Measurements from ENCODE around the gene TCF3. TPM values are rescaled to one million over a fixed set of nuclear protein-coding genes. Genes with fewer than 3 reads are reported as not detected.
A peak's percentile ranks its signal among the peaks of the same experiment; 100 is the strongest.

Gene TCF3
- total RNA-seq, 2 donors from 2014 or later = 18.5 to 28.7 TPM

DNA sequence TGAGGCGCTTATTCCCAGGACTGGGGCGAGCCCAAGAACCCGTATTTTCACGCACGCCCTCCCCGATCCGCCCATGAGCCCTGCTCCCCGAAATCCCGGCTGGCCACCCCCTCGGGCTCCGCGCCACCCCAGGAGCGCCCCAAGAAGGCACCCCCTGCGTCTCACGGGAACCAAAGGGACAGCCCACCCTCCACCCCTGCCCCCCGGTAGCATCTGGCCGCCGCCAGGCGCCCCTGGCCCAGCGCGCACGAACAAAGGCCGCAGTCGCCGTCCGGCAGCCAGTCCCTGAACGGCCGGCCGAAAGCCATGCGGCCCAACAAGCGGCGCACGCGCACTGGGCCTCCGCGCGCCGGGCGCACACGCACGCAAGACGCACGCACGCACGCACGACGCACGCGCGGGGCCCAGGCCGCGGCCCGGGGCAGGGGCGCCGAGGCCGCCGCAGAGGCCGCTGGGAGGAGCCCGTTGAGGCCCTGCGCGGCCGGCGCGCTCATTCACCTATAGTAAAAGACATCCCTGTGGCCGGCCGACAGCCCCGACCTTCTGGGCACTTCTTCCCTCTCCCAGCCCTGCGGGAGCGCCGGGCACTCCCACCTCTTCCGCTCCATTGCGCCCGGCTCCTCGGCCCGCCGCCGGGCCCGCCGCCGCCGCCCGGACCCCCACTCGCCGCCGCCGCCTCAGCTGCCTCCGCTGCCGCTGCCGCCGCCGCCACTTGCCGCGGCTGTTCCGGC is 60.2 kb downstream of the TCF3 start:
- H3K9me3 ChIP-seq = no peaks in the 10 kb centered on the region
- peaks cover 11% of the 10 kb centered on the region for H3K36me3 ChIP-seq
- peaks cover 0 to 34% of the 10 kb centered on the region in 2 donors for H3K4me1 ChIP-seq
- peak overlapping the region; percentile 86 to 96 for H3K27ac ChIP-seq
- TF ChIP-seq, protein P1, sequence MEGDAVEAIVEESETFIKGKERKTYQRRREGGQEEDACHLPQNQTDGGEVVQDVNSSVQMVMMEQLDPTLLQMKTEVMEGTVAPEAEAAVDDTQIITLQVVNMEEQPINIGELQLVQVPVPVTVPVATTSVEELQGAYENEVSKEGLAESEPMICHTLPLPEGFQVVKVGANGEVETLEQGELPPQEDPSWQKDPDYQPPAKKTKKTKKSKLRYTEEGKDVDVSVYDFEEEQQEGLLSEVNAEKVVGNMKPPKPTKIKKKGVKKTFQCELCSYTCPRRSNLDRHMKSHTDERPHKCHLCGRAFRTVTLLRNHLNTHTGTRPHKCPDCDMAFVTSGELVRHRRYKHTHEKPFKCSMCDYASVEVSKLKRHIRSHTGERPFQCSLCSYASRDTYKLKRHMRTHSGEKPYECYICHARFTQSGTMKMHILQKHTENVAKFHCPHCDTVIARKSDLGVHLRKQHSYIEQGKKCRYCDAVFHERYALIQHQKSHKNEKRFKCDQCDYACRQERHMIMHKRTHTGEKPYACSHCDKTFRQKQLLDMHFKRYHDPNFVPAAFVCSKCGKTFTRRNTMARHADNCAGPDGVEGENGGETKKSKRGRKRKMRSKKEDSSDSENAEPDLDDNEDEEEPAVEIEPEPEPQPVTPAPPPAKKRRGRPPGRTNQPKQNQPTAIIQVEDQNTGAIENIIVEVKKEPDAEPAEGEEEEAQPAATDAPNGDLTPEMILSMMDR (IDR thresholded peaks at IDR 0.05) = no peak
- DNase-seq (ENCODE audit: low spot score) = peak; percentile 82
- H3K4me3 ChIP-seq = peak overlapping the region; percentile 79 to 87
- H3K27me3 ChIP-seq = no peaks in the 10 kb centered on the region

DNA sequence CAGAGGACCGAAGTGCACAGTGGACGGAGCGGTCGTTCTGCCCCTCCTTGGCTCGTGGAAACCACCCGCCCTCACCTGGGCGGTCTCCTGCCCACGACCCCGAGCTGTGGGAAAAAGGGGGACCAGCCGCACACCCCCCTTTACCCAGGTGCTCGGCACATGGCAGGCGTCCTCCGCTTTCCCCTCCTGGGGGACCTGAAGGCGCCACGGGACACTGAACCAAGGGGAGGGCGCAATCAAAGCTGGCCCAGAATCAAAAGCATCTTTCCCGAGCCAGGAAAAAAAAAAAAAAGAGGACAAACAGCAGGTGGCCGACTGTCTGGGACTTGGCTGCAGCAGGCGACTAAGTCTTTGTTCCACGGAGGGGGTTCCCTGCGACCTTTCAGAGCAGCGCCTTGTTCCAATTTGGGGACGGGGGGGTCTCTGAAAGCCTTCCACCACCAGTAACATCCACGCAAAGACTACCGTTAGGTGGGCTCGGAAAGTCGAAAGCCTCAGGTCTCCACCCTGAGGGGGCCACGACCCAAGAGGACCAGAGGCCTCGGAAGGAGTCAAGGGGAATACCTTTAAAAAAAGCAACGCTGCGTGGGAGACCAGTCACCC is 60.9 kb downstream of the TCF3 start:
- Histone ChIP-seq H3K4me1 (peaks cover 0 to 34% of the 10 kb centered on the region in 2 donors), H3K9me3 (no peaks in the 10 kb centered on the region), H3K36me3 (peaks cover 4% of the 10 kb centered on the region), H3K27ac (peak overlapping the region; percentile 86 to 96), H3K4me3 (peak overlapping the region; percentile 79 to 87), H3K27me3 (no peaks in the 10 kb centered on the region)
- DNase-seq (ENCODE audit: low spot score) = no peak
- TF ChIP-seq, protein P1 (IDR thresholded peaks at IDR 0.05) = no peak

DNA sequence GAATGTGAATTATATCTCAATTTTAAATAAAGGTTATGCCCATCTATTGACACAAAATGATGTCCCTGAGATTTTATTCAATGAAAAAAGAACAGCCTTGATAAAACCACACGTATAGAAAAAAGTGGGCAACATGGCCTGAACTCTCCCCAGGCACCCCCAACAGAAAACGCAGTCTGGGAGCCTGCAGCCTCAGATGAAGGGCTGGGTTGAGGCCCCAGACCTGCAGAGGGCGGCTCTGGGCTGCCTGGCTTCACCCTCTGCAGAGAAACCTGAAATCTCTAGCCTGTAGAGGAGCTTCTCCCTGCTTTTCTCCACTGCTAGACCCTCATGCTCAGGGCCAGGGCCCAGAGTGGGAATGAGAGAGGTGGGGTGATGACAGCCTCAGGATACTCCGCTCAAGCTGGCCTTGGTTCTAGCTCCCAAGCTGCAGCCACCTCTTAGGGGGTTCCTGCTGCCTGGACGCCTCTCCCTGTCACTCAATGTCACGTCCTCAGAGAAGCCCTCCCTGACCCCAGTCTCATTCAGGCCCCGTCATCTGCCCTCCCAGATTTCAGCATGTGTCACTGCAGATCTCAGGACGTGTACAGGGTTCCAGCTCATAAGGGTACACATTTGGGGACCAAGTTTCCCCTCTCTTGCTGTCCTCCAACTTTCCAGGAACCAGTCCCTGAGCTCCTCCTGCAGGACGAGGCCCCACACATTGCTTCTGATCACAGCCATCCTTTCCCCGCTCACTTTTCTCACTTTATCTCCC is 61.6 kb downstream of the TCF3 start:
- peak overlapping the region in 1 of 2 donors; percentile 86 for H3K27ac ChIP-seq
- H3K4me1 ChIP-seq = peaks cover 0 to 34% of the 10 kb centered on the region in 2 donors

DNA sequence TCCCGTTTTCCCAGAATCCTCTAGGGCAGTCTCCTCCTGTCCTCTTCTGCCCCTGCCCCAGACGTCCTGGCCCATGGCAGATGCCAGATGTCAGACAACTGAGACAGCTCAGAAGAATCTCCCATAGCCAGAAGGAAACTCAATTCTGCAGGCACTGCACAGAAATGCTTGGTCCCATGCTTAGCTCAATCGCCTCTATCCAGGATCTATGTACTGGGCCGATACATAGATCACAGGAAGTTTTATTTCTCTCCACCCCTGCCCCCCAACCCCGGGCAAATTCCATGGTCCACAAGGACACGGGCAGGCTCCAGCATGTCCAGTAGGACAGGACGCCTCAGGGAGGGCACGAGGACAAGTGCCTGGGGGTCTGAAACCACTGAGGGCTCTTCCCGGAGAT is 64.5 kb downstream of the TCF3 start:
- H3K27me3 ChIP-seq = no peaks in the 10 kb centered on the region

More for the DNA sequence above, 61.6 kb downstream of the TCF3 start:
- H3K36me3 ChIP-seq = no peaks in the 10 kb centered on the region
- peak overlapping the region; percentile 79 to 87 for H3K4me3 ChIP-seq
- no peak for DNase-seq (ENCODE audit: low spot score)
- H3K27me3 ChIP-seq = no peaks in the 10 kb centered on the region
- TF ChIP-seq, protein P1 (IDR thresholded peaks at IDR 0.05) = no peak
- H3K9me3 ChIP-seq = no peaks in the 10 kb centered on the region

DNA sequence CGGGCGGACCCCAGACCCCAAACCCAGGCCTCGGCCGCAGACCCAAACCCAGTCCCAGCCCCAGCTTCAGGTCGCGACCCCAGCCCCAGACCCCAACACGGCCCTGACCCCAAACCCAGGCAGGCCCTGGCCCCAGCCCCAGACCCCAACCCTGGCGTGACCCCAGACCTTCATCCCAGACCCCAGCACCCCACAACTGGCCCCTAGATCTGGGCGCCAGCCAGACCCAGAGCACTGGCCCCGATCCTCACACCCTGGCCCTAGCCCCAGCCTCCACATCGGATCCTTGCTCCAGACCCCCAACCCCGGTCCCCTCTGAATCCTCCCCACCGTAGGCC is 67.2 kb downstream of the TCF3 start:
- peaks cover 35% of the 10 kb centered on the region for H3K36me3 ChIP-seq
- no peak for DNase-seq (ENCODE audit: low spot score)

More for the DNA sequence above, 64.5 kb downstream of the TCF3 start:
- peaks cover 0 to 25% of the 10 kb centered on the region in 2 donors for H3K4me1 ChIP-seq
- no peak overlapping the region for H3K27ac ChIP-seq
- H3K36me3 ChIP-seq = peaks cover 14% of the 10 kb centered on the region
- DNase-seq (ENCODE audit: low spot score) = no peak
- no peak overlapping the region for H3K4me3 ChIP-seq
- no peaks in the 10 kb centered on the region for H3K9me3 ChIP-seq
- TF ChIP-seq, protein P1 (IDR thresholded peaks at IDR 0.05) = no peak

More for the DNA sequence above, 67.2 kb downstream of the TCF3 start:
- TF ChIP-seq, protein P1 (IDR thresholded peaks at IDR 0.05) = no peak
- no peaks in the 10 kb centered on the region for H3K27me3 ChIP-seq
- no peaks in the 10 kb centered on the region for H3K9me3 ChIP-seq
- H3K4me3 ChIP-seq = no peak overlapping the region
- no peak overlapping the region for H3K27ac ChIP-seq
- peaks cover 0 to 7% of the 10 kb centered on the region in 2 donors for H3K4me1 ChIP-seq

Measured in right atrium auricular region (tissue), 2 donors.